ENCODE results near the gene GPATCH4. TPM values are rescaled to one million over a fixed set of nuclear protein-coding genes. Genes with fewer than 3 reads are reported as not detected.
A peak's percentile ranks its signal among the peaks of the same experiment; 100 is the strongest.

GPATCH4 gene
- polyA plus RNA-seq, 1 experiment, result 23.1 TPM

DNA sequence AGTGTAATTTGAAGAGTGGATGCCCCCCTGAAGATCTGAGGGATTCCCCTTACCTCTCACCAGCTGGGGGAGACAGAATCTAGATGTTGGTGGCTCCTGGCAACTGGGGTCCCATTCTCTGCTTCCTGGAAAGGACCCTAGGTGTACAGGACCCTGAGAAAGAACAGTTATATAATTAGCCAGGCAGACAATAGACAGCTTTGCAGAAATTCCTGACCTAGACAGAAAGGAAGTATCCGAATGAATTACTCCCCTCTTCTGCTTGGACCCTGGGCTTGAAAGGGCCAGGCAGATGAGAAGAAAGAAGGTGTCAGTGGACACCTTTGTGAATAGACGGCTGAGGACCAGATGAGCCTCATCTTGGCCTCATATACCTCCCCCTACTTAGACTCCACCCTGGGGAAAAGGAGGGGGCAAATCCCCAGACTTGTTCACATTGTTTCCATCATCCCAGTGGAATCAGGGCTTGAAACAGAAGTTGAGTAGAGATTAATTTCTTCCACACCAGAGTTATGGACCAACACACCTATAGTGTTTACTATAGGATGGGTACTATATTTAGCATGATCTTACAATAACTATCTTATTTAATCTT lies 27.1 kb downstream of the GPATCH4 start:
- ChIA-PET CTCF (no interaction called here), POLR2A (interaction anchor here (0.7 kb wide), 1 partner anchor 20 kb away, joined by 3 read pairs; no protein-coding TSS in a partner anchor)
- TF ChIP-seq, protein P1, sequence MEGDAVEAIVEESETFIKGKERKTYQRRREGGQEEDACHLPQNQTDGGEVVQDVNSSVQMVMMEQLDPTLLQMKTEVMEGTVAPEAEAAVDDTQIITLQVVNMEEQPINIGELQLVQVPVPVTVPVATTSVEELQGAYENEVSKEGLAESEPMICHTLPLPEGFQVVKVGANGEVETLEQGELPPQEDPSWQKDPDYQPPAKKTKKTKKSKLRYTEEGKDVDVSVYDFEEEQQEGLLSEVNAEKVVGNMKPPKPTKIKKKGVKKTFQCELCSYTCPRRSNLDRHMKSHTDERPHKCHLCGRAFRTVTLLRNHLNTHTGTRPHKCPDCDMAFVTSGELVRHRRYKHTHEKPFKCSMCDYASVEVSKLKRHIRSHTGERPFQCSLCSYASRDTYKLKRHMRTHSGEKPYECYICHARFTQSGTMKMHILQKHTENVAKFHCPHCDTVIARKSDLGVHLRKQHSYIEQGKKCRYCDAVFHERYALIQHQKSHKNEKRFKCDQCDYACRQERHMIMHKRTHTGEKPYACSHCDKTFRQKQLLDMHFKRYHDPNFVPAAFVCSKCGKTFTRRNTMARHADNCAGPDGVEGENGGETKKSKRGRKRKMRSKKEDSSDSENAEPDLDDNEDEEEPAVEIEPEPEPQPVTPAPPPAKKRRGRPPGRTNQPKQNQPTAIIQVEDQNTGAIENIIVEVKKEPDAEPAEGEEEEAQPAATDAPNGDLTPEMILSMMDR (IDR thresholded peaks at IDR 0.05; ENCODE audit: low read depth, low read length), result no peak
- no peak for DNase-seq (ENCODE audit: low read depth, low spot score)
- peaks cover 13% of the 10 kb centered on the region for H3K27me3 ChIP-seq (ENCODE audit: control insufficient read depth, insufficient read depth, low read length)
- H3K4me3 ChIP-seq (ENCODE audit: low read depth, low read length), result no peak overlapping the region
- H3K27ac ChIP-seq (ENCODE audit: low read depth, low read length), result no peak overlapping the region
- H3K9me3 ChIP-seq (ENCODE audit: control insufficient read depth, insufficient read depth, low read length), result no peaks in the 10 kb centered on the region; the same call in 1 of the 2 replicates

DNA sequence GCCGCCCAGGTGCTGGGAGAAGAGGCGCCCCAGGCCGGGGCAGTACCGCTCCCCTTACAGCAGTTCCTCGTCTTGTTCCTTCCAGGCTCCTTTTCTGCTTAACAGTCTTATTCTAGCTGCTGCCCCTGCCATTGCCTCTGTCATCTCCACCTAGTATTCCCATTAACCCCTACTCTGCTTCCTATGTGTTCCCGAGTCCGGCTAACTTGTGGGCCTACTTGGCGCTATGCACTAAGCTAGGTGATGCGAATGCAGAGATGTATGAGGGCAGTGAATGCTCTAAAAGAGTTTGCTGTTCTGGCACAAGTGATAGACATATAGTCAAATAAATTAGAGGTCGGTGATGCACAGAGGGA lies 28.6 kb downstream of the GPATCH4 start:
- ChIA-PET CTCF (no interaction called here), POLR2A (no interaction called here)
- Histone ChIP-seq H3K27me3 (ENCODE audit: control insufficient read depth, insufficient read depth, low read length) (peaks cover 10% of the 10 kb centered on the region), H3K4me3 (ENCODE audit: low read depth, low read length) (peak overlapping the region; percentile 75), H3K27ac (ENCODE audit: low read depth, low read length) (peak overlapping the region; percentile 2), H3K9me3 (ENCODE audit: control insufficient read depth, insufficient read depth, low read length) (no peaks in the 10 kb centered on the region; the same call in 1 of the 2 replicates)
- DNase-seq (ENCODE audit: low read depth, low spot score), result no peak
- TF ChIP-seq, protein P1 (IDR thresholded peaks at IDR 0.05; ENCODE audit: low read depth, low read length), result no peak

DNA sequence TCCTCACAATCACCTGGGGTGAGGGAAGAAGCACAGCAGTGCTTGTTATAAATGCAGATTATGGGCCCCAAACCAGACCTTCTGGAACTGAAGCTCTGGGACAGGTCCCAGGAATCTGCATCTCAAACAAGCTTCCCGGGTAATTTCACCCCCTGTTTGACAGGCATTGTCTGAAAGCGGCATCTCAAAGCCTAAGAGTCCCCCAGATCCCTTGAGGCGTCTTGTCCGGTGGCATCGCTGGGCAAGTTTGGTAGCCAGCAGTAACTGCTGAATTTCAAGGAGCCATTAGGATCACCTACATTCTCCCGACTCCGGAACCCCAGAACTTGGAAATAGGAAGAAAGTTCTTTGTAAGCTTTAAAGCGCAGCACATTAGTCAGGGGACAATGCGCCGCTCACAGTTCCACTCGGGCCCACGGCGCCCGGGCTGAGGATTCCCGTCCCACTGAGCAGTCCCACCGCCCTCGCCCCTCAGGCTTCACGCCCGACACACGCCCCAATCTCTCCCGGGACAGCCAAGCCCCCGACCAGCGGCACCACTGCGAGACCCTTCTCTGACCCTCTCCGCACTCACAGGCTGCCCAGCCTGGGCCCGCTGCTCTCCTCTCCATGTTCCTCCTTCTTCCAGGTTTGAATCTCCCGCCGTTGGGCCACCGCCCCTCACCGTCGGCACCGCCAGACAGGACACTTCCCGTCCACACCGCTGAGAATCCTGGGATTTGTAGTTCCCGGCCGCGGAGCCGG lies 29.2 kb downstream of the GPATCH4 start, which contains the start of gene IQGAP3:
Gene IQGAP3, minus strand, starts transcription at position 647 of the 744 bp plus-strand sequence. Its CDS starts 36 bp downstream, at position 611.
- TF ChIP-seq, protein P1 (IDR thresholded peaks at IDR 0.05; ENCODE audit: low read depth, low read length), result no peak
- Histone ChIP-seq H3K4me3 (ENCODE audit: low read depth, low read length) (peak within 1 kb of the TSS; percentile 75), H3K9me3 (ENCODE audit: control insufficient read depth, insufficient read depth, low read length) (no peaks in the 10 kb centered on the region; the same call in 1 of the 2 replicates), H3K27me3 (ENCODE audit: control insufficient read depth, insufficient read depth, low read length) (peaks cover 9% of the 10 kb centered on the region), H3K27ac (ENCODE audit: low read depth, low read length) (peak within 1 kb of the TSS; percentile 76)
- CTCF ChIA-PET, result interaction anchor here (0.7 to 2.6 kb wide), 3 partner anchors 37 to 186 kb away, joined by 6 to 18 read pairs (median 10); no protein-coding TSS in a partner anchor
- DNase-seq (ENCODE audit: low read depth, low spot score), result peak; percentile 47
- POLR2A ChIA-PET, result interaction anchor here (1.0 to 1.4 kb wide), 4 partner anchors 20 to 96 kb away, joined by 3 to 7 read pairs (median 4); partner anchors contain the start of genes MEF2D and NAXE

DNA sequence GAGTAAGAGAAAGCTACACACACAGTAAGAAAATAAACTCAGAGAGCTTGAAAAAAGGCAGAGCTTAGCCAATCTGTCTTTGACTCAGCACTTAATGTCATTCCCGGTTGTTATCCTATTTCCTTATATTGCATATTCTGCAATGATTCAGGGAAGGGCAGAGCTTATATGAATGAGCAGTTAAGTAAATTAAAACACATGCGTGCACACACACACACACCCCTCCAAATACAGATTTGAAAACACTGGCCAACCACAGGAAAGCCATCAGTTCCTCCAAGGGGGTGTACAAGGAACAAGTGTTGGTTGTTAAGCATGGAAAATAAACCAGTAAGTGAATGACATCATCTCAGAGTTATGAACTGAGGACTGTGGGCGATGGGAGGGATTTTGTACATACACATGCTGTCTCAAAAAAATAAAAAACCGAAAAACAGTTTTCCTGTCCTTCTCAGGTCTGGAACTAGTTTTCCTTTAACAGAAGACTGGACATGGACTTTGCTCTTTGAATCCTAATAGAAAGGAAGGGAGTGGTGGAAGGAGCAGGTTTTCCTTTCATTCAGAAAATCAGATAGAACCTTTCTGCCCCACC lies 29.9 kb downstream of the GPATCH4 start:
- peak; percentile 88 for DNase-seq (ENCODE audit: low read depth, low spot score)
- Histone ChIP-seq H3K4me3 (ENCODE audit: low read depth, low read length) (peak overlapping the region; percentile 75), H3K27me3 (ENCODE audit: control insufficient read depth, insufficient read depth, low read length) (peaks cover 9% of the 10 kb centered on the region), H3K9me3 (ENCODE audit: control insufficient read depth, insufficient read depth, low read length) (no peaks in the 10 kb centered on the region; the same call in 1 of the 2 replicates), H3K27ac (ENCODE audit: low read depth, low read length) (peak overlapping the region; percentile 76)
- CTCF ChIA-PET, result interaction anchor here (0.7 to 2.6 kb wide), 6 partner anchors 37 to 185 kb away, joined by 3 to 18 read pairs (median 6); no protein-coding TSS in a partner anchor
- POLR2A ChIA-PET, result interaction anchor here (0.7 to 1.4 kb wide), 8 partner anchors 21 to 186 kb away, joined by 3 to 7 read pairs (median 4); partner anchors contain the start of genes MEF2D and NAXE
- TF ChIP-seq, protein P1 (IDR thresholded peaks at IDR 0.05; ENCODE audit: low read depth, low read length), result no peak
